ENCODE measurements around the gene MFRP.

The MFRP gene

DNA sequence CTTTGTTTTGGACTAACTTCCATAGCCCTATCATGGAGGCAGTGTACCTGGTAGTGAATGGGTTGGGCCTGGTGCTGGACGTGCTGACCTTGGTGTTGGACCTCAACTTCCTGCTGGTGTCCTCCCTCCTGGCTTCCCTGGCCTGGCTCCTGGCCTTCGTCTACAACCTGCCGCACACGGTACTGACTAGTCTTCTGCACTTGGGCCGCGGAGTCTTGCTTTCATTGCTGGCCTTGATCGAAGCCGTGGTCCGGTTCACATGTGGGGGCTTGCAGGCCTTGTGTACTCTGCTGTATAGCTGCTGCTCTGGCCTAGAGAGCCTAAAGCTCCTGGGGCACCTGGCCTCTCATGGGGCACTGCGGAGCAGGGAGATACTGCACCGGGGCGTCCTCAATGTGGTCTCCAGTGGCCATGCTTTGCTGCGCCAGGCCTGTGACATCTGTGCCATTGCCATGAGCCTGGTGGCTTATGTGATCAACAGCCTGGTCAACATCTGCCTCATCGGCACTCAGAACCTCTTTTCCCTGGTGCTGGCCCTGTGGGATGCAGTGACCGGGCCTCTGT is 11.3 kb downstream of the MFRP start:
- no peak for TF ChIP-seq TAF1 (IDR thresholded peaks at IDR 0.05; ENCODE audit: low read depth, low read length)
- no peak for TF ChIP-seq POU2F2 (IDR thresholded peaks at IDR 0.05; ENCODE audit: low read depth, low read length)
- TF ChIP-seq SPI1 (IDR thresholded peaks at IDR 0.05; ENCODE audit: low read depth, low read length): no peak
- no peak for TF ChIP-seq PAX5 (IDR thresholded peaks at IDR 0.05; ENCODE audit: insufficient read depth, low read length, severe bottlenecking)
- no peak for TF ChIP-seq POLR2AphosphoS5 (IDR thresholded peaks at IDR 0.05; ENCODE audit: low read depth, low read length)
- no peak for TF ChIP-seq POLR2A (IDR thresholded peaks at IDR 0.05; ENCODE audit: low read depth, low read length)
- FAIRE-seq: peak; percentile 64
- DNase-seq (ENCODE audit: insufficient read length, low spot score): no peak

GRCh38 chr11:119334174-119334930 is 12.2 kb downstream of the MFRP start, which contains the start of gene RNF26:
RNF26 (plus strand) TSS chr11:119334527; CDS start chr11:119335123, 596 bp downstream.
- peak; percentile 100 for FAIRE-seq
- peak; percentile 98 for DNase-seq (ENCODE audit: insufficient read length, low spot score)
- TF ChIP-seq TAF1 (IDR thresholded peaks at IDR 0.05; ENCODE audit: low read depth, low read length) (peak; percentile 86), POLR2A (IDR thresholded peaks at IDR 0.05; ENCODE audit: low read depth, low read length) (peak; percentile 68; the same call in 1 of the 2 replicates), SPI1 (IDR thresholded peaks at IDR 0.05; ENCODE audit: low read depth, low read length) (no peak), POU2F2 (IDR thresholded peaks at IDR 0.05; ENCODE audit: low read depth, low read length) (no peak), PAX5 (IDR thresholded peaks at IDR 0.05; ENCODE audit: insufficient read depth, low read length, severe bottlenecking) (no peak), POLR2AphosphoS5 (IDR thresholded peaks at IDR 0.05; ENCODE audit: low read depth, low read length) (peak; percentile 74)

- DNase-seq (ENCODE audit: insufficient read length, low spot score): no peak
- FAIRE-seq: no peak
- TF ChIP-seq POLR2A (IDR thresholded peaks at IDR 0.05; ENCODE audit: low read depth, low read length): no peak
- no peak for TF ChIP-seq POU2F2 (IDR thresholded peaks at IDR 0.05; ENCODE audit: low read depth, low read length)
- TF ChIP-seq SPI1 (IDR thresholded peaks at IDR 0.05; ENCODE audit: low read depth, low read length): no peak
- TF ChIP-seq POLR2AphosphoS5 (IDR thresholded peaks at IDR 0.05; ENCODE audit: low read depth, low read length): no peak
- TF ChIP-seq PAX5 (IDR thresholded peaks at IDR 0.05; ENCODE audit: insufficient read depth, low read length, severe bottlenecking): no peak
- TF ChIP-seq TAF1 (IDR thresholded peaks at IDR 0.05; ENCODE audit: low read depth, low read length): no peak
Observed at GRCh38 chr11:119332111-119332765, 14.3 kb downstream of the MFRP start.

DNA sequence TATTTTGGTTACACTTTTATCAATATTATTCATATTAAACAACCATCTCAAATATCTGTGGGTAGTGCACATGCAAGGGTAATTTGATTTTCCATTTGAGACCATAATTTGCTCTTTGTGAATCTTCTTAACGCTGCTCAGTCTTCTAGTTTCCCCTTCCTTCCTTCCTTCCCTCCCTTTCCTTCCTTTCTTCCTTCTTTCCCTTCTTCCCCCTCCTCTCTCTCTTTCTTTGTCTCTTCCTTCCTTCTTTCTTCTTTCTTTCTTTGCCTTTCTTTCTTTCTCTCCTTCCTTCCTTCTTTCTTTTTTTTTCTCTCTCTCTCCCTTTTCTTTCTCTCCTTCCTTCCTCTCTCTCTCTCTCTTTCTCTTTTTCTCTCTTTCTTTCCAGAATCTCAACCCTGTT is 16.3 kb downstream of the MFRP start:
- FAIRE-seq: no peak
- TF ChIP-seq POLR2AphosphoS5 (IDR thresholded peaks at IDR 0.05; ENCODE audit: low read depth, low read length) (no peak), PAX5 (IDR thresholded peaks at IDR 0.05; ENCODE audit: insufficient read depth, low read length, severe bottlenecking) (no peak), POU2F2 (IDR thresholded peaks at IDR 0.05; ENCODE audit: low read depth, low read length) (no peak), SPI1 (IDR thresholded peaks at IDR 0.05; ENCODE audit: low read depth, low read length) (no peak), TAF1 (IDR thresholded peaks at IDR 0.05; ENCODE audit: low read depth, low read length) (no peak), POLR2A (IDR thresholded peaks at IDR 0.05; ENCODE audit: low read depth, low read length) (no peak)
- no peak for DNase-seq (ENCODE audit: insufficient read length, low spot score)

DNA sequence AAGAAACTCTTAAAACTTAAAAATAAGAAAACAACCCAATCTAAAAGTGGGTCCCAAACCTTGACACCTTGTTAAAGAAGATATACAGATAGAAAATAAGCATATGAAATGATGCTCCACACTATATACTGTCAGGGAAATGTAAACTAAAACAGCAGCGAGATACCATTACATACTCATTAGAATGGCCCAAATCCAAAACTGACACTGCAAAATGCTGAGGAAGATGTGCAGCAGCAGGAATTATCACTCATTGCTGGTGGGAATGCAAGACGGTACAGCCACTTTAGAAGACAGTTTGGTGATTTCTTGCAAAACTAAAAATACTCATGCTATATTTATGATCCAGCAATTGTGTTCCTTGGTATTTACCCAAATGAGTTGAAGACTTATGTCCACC is 17.2 kb downstream of the MFRP start:
- FAIRE-seq (no peak), DNase-seq (ENCODE audit: insufficient read length, low spot score) (no peak)
- no peak for TF ChIP-seq PAX5 (IDR thresholded peaks at IDR 0.05; ENCODE audit: insufficient read depth, low read length, severe bottlenecking)
- no peak for TF ChIP-seq POLR2AphosphoS5 (IDR thresholded peaks at IDR 0.05; ENCODE audit: low read depth, low read length)
- TF ChIP-seq TAF1 (IDR thresholded peaks at IDR 0.05; ENCODE audit: low read depth, low read length): no peak
- no peak for TF ChIP-seq SPI1 (IDR thresholded peaks at IDR 0.05; ENCODE audit: low read depth, low read length)
- no peak for TF ChIP-seq POLR2A (IDR thresholded peaks at IDR 0.05; ENCODE audit: low read depth, low read length)
- no peak for TF ChIP-seq POU2F2 (IDR thresholded peaks at IDR 0.05; ENCODE audit: low read depth, low read length)

- FAIRE-seq: no peak
- DNase-seq (ENCODE audit: insufficient read length, low spot score): no peak
- TF ChIP-seq POLR2AphosphoS5 (IDR thresholded peaks at IDR 0.05; ENCODE audit: low read depth, low read length): no peak
- no peak for TF ChIP-seq PAX5 (IDR thresholded peaks at IDR 0.05; ENCODE audit: insufficient read depth, low read length, severe bottlenecking)
- TF ChIP-seq POLR2A (IDR thresholded peaks at IDR 0.05; ENCODE audit: low read depth, low read length): no peak
- no peak for TF ChIP-seq SPI1 (IDR thresholded peaks at IDR 0.05; ENCODE audit: low read depth, low read length)
- no peak for TF ChIP-seq TAF1 (IDR thresholded peaks at IDR 0.05; ENCODE audit: low read depth, low read length)
- no peak for TF ChIP-seq POU2F2 (IDR thresholded peaks at IDR 0.05; ENCODE audit: low read depth, low read length)
Observed at GRCh38 chr11:119324189-119324588, 22.3 kb downstream of the MFRP start.

- FAIRE-seq (peak; percentile 65), DNase-seq (ENCODE audit: insufficient read length, low spot score) (no peak)
- TF ChIP-seq TAF1 (IDR thresholded peaks at IDR 0.05; ENCODE audit: low read depth, low read length): no peak
- TF ChIP-seq POLR2AphosphoS5 (IDR thresholded peaks at IDR 0.05; ENCODE audit: low read depth, low read length): no peak
- no peak for TF ChIP-seq POU2F2 (IDR thresholded peaks at IDR 0.05; ENCODE audit: low read depth, low read length)
- TF ChIP-seq SPI1 (IDR thresholded peaks at IDR 0.05; ENCODE audit: low read depth, low read length): no peak
- TF ChIP-seq POLR2A (IDR thresholded peaks at IDR 0.05; ENCODE audit: low read depth, low read length): no peak
- no peak for TF ChIP-seq PAX5 (IDR thresholded peaks at IDR 0.05; ENCODE audit: insufficient read depth, low read length, severe bottlenecking)
Observed at GRCh38 chr11:119323532-119324033, 22.9 kb downstream of the MFRP start.

DNA sequence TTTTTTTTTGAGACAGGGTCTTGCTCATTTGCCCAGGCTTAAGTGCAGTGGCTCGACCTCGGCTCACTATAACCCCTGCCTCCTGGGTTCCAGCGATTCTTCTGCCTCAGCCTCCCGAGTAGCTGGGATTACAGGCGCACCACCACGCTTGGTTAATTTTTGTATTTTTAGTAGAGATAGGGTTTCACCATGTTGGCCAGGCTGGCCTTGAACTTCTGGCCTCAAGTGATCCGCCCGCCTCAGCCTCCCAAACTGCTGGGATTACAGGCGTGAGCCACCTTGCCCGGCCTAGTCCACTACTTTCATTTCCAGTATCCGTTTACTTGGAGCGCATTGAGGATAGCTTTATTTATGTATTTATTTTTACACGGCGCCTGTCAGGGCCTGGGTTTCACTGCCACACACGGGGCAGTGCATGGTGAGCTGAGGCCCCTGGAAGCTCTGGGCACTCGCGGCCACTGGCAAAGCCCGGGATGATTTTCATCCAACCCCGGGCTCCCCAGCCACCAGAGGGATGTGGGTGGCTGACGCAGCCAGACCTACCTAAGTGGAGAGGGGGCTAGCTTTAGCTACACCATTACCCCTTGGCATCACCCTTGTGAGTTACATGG is 23.5 kb downstream of the MFRP start:
- DNase-seq (ENCODE audit: insufficient read length, low spot score) (no peak), FAIRE-seq (no peak)
- TF ChIP-seq POU2F2 (IDR thresholded peaks at IDR 0.05; ENCODE audit: low read depth, low read length): no peak
- TF ChIP-seq PAX5 (IDR thresholded peaks at IDR 0.05; ENCODE audit: insufficient read depth, low read length, severe bottlenecking): no peak
- no peak for TF ChIP-seq TAF1 (IDR thresholded peaks at IDR 0.05; ENCODE audit: low read depth, low read length)
- TF ChIP-seq POLR2A (IDR thresholded peaks at IDR 0.05; ENCODE audit: low read depth, low read length): no peak

Data from GM12891 (cell line).